WTC11 (cell line): ENCODE data around the gene PSMF1.

Experiments
- ATF1 ChIP-seq: sonication (generic); formaldehyde crosslinking; IDR thresholded peaks from 2 replicates; pipeline ENCODE4 v1.8.1; 2023; ENCODE audit warnings: mild to moderate bottlenecking, moderate library complexity, missing genetic modification reagents
- JUN ChIP-seq: sonication (generic); formaldehyde crosslinking; IDR thresholded peaks from 2 replicates; pipeline ENCODE4 v1.8.0; 2023; ENCODE audit warnings: mild to moderate bottlenecking, missing genetic modification reagents
- ZBTB21 ChIP-seq: sonication (generic); formaldehyde crosslinking; IDR thresholded peaks from 2 replicates; pipeline ENCODE4 v1.8.1; 2023; ENCODE audit warnings: mild to moderate bottlenecking, missing genetic modification reagents, borderline replicate concordance
- TF ChIP-seq, protein P1 (sequence below): sonication (generic); formaldehyde crosslinking; IDR thresholded peaks from 2 replicates; pipeline ENCODE4 v1.8.1; 2023; ENCODE audit warnings: mild to moderate bottlenecking, missing genetic modification reagents
- TF ChIP-seq, protein P2 (sequence below): sonication (generic); formaldehyde crosslinking; IDR thresholded peaks from 2 replicates; pipeline ENCODE4 v1.8.0; 2022; ENCODE audit warnings: mild to moderate bottlenecking, missing genetic modification reagents
- TF ChIP-seq, protein P3 (sequence below): fragments of 200-600 bp; IDR thresholded peaks from 2 replicates; pipeline ENCODE4 v1.8.0; 2022; ENCODE audit warnings: antibody characterized with exemption
- TF ChIP-seq, protein P4 (sequence below): sonication (generic); formaldehyde crosslinking; IDR thresholded peaks from 2 replicates; pipeline ENCODE4 v1.8.0; 2022; ENCODE audit warnings: mild to moderate bottlenecking, missing genetic modification reagents
- TF ChIP-seq, protein P5 (sequence below): fragments of 250-450 bp; sonication (Bioruptor Pico); IDR thresholded peaks from 2 replicates; pipeline ENCODE4 v2.1.2; 2022; ENCODE audit warnings: mild to moderate bottlenecking, moderate library complexity
- TF ChIP-seq, protein P6 (sequence below): sonication (generic); formaldehyde crosslinking; IDR thresholded peaks from 2 replicates; pipeline ENCODE4 v1.8.0; 2023; ENCODE audit warnings: mild to moderate bottlenecking, missing genetic modification reagents
- TF ChIP-seq, protein P7 (sequence below): fragments of 250-450 bp; sonication (Bioruptor Pico); IDR thresholded peaks from 2 replicates; pipeline ENCODE4 v1.9.0; 2021; ENCODE audit warnings: mild to moderate bottlenecking, borderline replicate concordance
- TF ChIP-seq, protein P8 (sequence below): sonication (generic); formaldehyde crosslinking; IDR thresholded peaks from 2 replicates; pipeline ENCODE4 v1.8.1; 2023; ENCODE audit warnings: mild to moderate bottlenecking, missing genetic modification reagents, moderate library complexity

DNA sequence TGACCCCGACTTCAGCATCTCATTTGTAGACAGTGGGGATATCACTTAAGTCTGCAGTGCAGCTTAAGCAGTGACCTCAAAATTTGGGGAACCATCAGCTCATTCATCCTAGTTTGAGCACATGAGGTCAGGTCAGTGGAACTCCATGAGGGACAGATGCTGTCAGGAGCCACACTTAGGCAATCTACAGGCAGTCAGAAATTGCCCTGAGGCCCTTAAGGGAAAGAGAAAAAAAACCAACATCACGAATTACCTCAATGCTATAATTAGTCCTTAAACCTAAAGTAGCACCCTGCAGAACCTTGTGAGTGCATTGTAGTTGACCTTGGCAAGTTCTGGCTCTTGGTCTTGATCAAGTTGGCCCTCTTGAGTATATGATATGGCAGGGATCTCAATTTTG is 45.3 kb downstream of the PSMF1 start:
- TF ChIP-seq, protein P1, sequence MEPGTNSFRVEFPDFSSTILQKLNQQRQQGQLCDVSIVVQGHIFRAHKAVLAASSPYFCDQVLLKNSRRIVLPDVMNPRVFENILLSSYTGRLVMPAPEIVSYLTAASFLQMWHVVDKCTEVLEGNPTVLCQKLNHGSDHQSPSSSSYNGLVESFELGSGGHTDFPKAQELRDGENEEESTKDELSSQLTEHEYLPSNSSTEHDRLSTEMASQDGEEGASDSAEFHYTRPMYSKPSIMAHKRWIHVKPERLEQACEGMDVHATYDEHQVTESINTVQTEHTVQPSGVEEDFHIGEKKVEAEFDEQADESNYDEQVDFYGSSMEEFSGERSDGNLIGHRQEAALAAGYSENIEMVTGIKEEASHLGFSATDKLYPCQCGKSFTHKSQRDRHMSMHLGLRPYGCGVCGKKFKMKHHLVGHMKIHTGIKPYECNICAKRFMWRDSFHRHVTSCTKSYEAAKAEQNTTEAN, result no peak
- TF ChIP-seq, protein P2, sequence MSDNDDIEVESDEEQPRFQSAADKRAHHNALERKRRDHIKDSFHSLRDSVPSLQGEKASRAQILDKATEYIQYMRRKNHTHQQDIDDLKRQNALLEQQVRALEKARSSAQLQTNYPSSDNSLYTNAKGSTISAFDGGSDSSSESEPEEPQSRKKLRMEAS (CRISPR knock-in tag), result no peak
- no peak for TF ChIP-seq JUN (CRISPR knock-in tag)
- TF ChIP-seq, protein P3, sequence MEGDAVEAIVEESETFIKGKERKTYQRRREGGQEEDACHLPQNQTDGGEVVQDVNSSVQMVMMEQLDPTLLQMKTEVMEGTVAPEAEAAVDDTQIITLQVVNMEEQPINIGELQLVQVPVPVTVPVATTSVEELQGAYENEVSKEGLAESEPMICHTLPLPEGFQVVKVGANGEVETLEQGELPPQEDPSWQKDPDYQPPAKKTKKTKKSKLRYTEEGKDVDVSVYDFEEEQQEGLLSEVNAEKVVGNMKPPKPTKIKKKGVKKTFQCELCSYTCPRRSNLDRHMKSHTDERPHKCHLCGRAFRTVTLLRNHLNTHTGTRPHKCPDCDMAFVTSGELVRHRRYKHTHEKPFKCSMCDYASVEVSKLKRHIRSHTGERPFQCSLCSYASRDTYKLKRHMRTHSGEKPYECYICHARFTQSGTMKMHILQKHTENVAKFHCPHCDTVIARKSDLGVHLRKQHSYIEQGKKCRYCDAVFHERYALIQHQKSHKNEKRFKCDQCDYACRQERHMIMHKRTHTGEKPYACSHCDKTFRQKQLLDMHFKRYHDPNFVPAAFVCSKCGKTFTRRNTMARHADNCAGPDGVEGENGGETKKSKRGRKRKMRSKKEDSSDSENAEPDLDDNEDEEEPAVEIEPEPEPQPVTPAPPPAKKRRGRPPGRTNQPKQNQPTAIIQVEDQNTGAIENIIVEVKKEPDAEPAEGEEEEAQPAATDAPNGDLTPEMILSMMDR, result no peak
- TF ChIP-seq ZBTB21, result no peak
- TF ChIP-seq, protein P4, sequence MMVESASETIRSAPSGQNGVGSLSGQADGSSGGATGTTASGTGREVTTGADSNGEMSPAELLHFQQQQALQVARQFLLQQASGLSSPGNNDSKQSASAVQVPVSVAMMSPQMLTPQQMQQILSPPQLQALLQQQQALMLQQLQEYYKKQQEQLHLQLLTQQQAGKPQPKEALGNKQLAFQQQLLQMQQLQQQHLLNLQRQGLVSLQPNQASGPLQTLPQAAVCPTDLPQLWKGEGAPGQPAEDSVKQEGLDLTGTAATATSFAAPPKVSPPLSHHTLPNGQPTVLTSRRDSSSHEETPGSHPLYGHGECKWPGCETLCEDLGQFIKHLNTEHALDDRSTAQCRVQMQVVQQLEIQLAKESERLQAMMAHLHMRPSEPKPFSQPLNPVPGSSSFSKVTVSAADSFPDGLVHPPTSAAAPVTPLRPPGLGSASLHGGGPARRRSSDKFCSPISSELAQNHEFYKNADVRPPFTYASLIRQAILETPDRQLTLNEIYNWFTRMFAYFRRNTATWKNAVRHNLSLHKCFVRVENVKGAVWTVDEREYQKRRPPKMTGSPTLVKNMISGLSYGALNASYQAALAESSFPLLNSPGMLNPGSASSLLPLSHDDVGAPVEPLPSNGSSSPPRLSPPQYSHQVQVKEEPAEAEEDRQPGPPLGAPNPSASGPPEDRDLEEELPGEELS, result no peak
- TF ChIP-seq, protein P5, sequence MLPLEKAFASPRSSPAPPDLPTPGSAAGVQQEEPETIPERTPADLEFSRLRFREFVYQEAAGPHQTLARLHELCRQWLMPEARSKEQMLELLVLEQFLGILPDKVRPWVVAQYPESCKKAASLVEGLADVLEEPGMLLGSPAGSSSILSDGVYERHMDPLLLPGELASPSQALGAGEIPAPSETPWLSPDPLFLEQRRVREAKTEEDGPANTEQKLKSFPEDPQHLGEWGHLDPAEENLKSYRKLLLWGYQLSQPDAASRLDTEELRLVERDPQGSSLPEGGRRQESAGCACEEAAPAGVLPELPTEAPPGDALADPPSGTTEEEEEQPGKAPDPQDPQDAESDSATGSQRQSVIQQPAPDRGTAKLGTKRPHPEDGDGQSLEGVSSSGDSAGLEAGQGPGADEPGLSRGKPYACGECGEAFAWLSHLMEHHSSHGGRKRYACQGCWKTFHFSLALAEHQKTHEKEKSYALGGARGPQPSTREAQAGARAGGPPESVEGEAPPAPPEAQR (CRISPR knock-in tag), result no peak
- TF ChIP-seq, protein P6, sequence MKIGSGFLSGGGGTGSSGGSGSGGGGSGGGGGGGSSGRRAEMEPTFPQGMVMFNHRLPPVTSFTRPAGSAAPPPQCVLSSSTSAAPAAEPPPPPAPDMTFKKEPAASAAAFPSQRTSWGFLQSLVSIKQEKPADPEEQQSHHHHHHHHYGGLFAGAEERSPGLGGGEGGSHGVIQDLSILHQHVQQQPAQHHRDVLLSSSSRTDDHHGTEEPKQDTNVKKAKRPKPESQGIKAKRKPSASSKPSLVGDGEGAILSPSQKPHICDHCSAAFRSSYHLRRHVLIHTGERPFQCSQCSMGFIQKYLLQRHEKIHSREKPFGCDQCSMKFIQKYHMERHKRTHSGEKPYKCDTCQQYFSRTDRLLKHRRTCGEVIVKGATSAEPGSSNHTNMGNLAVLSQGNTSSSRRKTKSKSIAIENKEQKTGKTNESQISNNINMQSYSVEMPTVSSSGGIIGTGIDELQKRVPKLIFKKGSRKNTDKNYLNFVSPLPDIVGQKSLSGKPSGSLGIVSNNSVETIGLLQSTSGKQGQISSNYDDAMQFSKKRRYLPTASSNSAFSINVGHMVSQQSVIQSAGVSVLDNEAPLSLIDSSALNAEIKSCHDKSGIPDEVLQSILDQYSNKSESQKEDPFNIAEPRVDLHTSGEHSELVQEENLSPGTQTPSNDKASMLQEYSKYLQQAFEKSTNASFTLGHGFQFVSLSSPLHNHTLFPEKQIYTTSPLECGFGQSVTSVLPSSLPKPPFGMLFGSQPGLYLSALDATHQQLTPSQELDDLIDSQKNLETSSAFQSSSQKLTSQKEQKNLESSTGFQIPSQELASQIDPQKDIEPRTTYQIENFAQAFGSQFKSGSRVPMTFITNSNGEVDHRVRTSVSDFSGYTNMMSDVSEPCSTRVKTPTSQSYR (CRISPR knock-in tag), result no peak
- TF ChIP-seq, protein P7, sequence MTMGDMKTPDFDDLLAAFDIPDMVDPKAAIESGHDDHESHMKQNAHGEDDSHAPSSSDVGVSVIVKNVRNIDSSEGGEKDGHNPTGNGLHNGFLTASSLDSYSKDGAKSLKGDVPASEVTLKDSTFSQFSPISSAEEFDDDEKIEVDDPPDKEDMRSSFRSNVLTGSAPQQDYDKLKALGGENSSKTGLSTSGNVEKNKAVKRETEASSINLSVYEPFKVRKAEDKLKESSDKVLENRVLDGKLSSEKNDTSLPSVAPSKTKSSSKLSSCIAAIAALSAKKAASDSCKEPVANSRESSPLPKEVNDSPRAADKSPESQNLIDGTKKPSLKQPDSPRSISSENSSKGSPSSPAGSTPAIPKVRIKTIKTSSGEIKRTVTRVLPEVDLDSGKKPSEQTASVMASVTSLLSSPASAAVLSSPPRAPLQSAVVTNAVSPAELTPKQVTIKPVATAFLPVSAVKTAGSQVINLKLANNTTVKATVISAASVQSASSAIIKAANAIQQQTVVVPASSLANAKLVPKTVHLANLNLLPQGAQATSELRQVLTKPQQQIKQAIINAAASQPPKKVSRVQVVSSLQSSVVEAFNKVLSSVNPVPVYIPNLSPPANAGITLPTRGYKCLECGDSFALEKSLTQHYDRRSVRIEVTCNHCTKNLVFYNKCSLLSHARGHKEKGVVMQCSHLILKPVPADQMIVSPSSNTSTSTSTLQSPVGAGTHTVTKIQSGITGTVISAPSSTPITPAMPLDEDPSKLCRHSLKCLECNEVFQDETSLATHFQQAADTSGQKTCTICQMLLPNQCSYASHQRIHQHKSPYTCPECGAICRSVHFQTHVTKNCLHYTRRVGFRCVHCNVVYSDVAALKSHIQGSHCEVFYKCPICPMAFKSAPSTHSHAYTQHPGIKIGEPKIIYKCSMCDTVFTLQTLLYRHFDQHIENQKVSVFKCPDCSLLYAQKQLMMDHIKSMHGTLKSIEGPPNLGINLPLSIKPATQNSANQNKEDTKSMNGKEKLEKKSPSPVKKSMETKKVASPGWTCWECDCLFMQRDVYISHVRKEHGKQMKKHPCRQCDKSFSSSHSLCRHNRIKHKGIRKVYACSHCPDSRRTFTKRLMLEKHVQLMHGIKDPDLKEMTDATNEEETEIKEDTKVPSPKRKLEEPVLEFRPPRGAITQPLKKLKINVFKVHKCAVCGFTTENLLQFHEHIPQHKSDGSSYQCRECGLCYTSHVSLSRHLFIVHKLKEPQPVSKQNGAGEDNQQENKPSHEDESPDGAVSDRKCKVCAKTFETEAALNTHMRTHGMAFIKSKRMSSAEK (CRISPR knock-in tag), result no peak
- TF ChIP-seq ATF1, result no peak
- TF ChIP-seq, protein P8, sequence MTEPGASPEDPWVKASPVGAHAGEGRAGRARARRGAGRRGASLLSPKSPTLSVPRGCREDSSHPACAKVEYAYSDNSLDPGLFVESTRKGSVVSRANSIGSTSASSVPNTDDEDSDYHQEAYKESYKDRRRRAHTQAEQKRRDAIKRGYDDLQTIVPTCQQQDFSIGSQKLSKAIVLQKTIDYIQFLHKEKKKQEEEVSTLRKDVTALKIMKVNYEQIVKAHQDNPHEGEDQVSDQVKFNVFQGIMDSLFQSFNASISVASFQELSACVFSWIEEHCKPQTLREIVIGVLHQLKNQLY, result no peak
